GM21619 (cell line): ENCODE results near the gene OR52K2.
"Not testable (repeated sequence)": the region's sequence is repeated elsewhere in the genome, so short reads cannot be mapped to it uniquely, and the experiment has no call there.

Experiments used
- ATAC-seq: cut with Tn5 transposase; IDR thresholded peaks from one replicate; pipeline ENCODE4 v1.9.1; 2021; ENCODE audit not compliant: unreplicated experiment

OR52K2 gene

GRCh38 chr11:4480577-4481239 lies 31.6 kb downstream of the OR52K2 start:
- no peak for ATAC-seq

- ATAC-seq: no peak
These were observed 32.1 kb downstream of the OR52K2 start for GRCh38 chr11:4481240-4481582.

- no peak for ATAC-seq
These were observed 33.4 kb downstream of the OR52K2 start, which contains the start of gene OR52K1 for GRCh38 chr11:4482445-4482844. Gene OR52K1 (plus strand): TSS chr11:4482646. CDS start chr11:4488901, 6,255 bp downstream.

- ATAC-seq: no peak
These were observed 35.2 kb downstream of the OR52K2 start for GRCh38 chr11:4484310-4484709.

GRCh38 chr11:4491405-4491804 lies 42.3 kb downstream of the OR52K2 start:
- not testable (repeated sequence) for ATAC-seq

- ATAC-seq: no peak
These were observed 42.9 kb downstream of the OR52K2 start for GRCh38 chr11:4491878-4492606.

GRCh38 chr11:4493480-4493818 lies 44.4 kb downstream of the OR52K2 start:
- ATAC-seq: no peak

GRCh38 chr11:4495487-4495886 lies 46.4 kb downstream of the OR52K2 start:
- no peak for ATAC-seq

GRCh38 chr11:4495986-4496385 lies 46.9 kb downstream of the OR52K2 start:
- ATAC-seq: no peak

GRCh38 chr11:4496557-4497248 lies 47.6 kb downstream of the OR52K2 start:
- ATAC-seq: no peak
